Loucy (cell line): Measurements from ENCODE around the gene MCTP2.

Experiments used
- H2AFZ ChIP-seq: fragments of 200-600 bp; sonication (generic); 2 replicates; pipeline ENCODE4 v1.6.0; 2016; ENCODE audit warnings: antibody characterized with exemption, mild to moderate bottlenecking, low read length, moderate library complexity
- H3F3A ChIP-seq: fragments of 200-600 bp; 2 replicates; pipeline ENCODE4 v1.6.0; 2016; ENCODE audit warnings: antibody characterized with exemption, low read depth, mild to moderate bottlenecking
- H3K27me3 ChIP-seq: fragments of 200-600 bp; sonication (generic); 2 replicates; pipeline ENCODE4 v1.6.1; 2014; ENCODE audit warnings: low read length, mild to moderate bottlenecking; ENCODE audit not compliant: insufficient read depth, poor library complexity, severe bottlenecking
- H3K36me3 ChIP-seq: fragments of 200-600 bp; sonication (generic); 2 replicates; pipeline ENCODE4 v1.6.1; 2016; ENCODE audit warnings: low read length; ENCODE audit not compliant: insufficient read depth
- H3K4me1 ChIP-seq: fragments of 200-600 bp; sonication (generic); 2 replicates; pipeline ENCODE4 v1.5.1; 2014; ENCODE audit warnings: low read length, mild to moderate bottlenecking; ENCODE audit not compliant: insufficient read depth, poor library complexity, severe bottlenecking
- H3K4me2 ChIP-seq: fragments of 200-600 bp; sonication (generic); 2 replicates; pipeline ENCODE4 v1.6.0; 2014; ENCODE audit warnings: antibody characterized with exemption, low read length, low read depth, mild to moderate bottlenecking; ENCODE audit not compliant: poor library complexity, severe bottlenecking
- H3K4me3 ChIP-seq: fragments of 200-600 bp; sonication (generic); 2 replicates; pipeline ENCODE4 v1.5.1; 2014; ENCODE audit warnings: low read length, mild to moderate bottlenecking, mixed read lengths; ENCODE audit not compliant: poor library complexity, severe bottlenecking
- H3K79me2 ChIP-seq: fragments of 200-600 bp; sonication (generic); 2 replicates; pipeline ENCODE4 v1.6.1; 2014; ENCODE audit warnings: low read length; ENCODE audit not compliant: insufficient read depth
- H3K9ac ChIP-seq: fragments of 200-600 bp; sonication (generic); 2 replicates; pipeline ENCODE4 v1.6.0; 2014; ENCODE audit warnings: mild to moderate bottlenecking, low read depth, low read length, moderate library complexity; ENCODE audit not compliant: poor library complexity, severe bottlenecking
- H3K9me2 ChIP-seq: fragments of 200-600 bp; sonication (generic); replicated peaks from 2 replicates; pipeline ENCODE4 v1.6.1; 2016; ENCODE audit warnings: low read depth, low read length, mixed read lengths
- H3K9me3 ChIP-seq: fragments of 200-600 bp; sonication (generic); 2 replicates; pipeline ENCODE4 v1.6.1; 2014; ENCODE audit warnings: mild to moderate bottlenecking, antibody characterized with exemption, low read length, low read depth; ENCODE audit not compliant: insufficient read depth
- H4K20me1 ChIP-seq: fragments of 200-600 bp; sonication (generic); 2 replicates; pipeline ENCODE4 v1.6.0; 2014; ENCODE audit warnings: antibody characterized with exemption, low read length, mild to moderate bottlenecking; ENCODE audit not compliant: insufficient read depth, poor library complexity, severe bottlenecking
- EZH2phosphoT487 ChIP-seq: fragments of 200-600 bp; IDR thresholded peaks from 2 replicates; pipeline ENCODE4 v1.6.1; 2018; ENCODE audit warnings: antibody characterized with exemption, mild to moderate bottlenecking, moderate library complexity, borderline replicate concordance
- TF ChIP-seq, protein P1 (sequence below): fragments of 200-600 bp; sonication (generic); conservative IDR thresholded peaks from 2 replicates; pipeline ENCODE4 v1.5.1; 2014; ENCODE audit warnings: mild to moderate bottlenecking, antibody characterized with exemption, low read length

MCTP2 gene

GRCh38 chr15:94370936-94371285 is 139.6 kb downstream of the MCTP2 start:
- H3K9me3 ChIP-seq = no peaks in the 10 kb centered on the region
- no peaks in the 10 kb centered on the region for H3K79me2 ChIP-seq
- no peak overlapping the region for H3K4me2 ChIP-seq
- no peak overlapping the region for H3K9ac ChIP-seq
- TF ChIP-seq, protein P1, sequence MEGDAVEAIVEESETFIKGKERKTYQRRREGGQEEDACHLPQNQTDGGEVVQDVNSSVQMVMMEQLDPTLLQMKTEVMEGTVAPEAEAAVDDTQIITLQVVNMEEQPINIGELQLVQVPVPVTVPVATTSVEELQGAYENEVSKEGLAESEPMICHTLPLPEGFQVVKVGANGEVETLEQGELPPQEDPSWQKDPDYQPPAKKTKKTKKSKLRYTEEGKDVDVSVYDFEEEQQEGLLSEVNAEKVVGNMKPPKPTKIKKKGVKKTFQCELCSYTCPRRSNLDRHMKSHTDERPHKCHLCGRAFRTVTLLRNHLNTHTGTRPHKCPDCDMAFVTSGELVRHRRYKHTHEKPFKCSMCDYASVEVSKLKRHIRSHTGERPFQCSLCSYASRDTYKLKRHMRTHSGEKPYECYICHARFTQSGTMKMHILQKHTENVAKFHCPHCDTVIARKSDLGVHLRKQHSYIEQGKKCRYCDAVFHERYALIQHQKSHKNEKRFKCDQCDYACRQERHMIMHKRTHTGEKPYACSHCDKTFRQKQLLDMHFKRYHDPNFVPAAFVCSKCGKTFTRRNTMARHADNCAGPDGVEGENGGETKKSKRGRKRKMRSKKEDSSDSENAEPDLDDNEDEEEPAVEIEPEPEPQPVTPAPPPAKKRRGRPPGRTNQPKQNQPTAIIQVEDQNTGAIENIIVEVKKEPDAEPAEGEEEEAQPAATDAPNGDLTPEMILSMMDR = no peak
- TF ChIP-seq EZH2phosphoT487 = no peak
- peaks cover 98% of the 10 kb centered on the region for H3K36me3 ChIP-seq
- H3K27me3 ChIP-seq = no peaks in the 10 kb centered on the region
- H3K4me3 ChIP-seq = no peak overlapping the region
- 0 out of 2 replicates have a peak, but pooled peaks cover 3% of the 10 kb centered on the region for H3F3A ChIP-seq
- no peaks in the 10 kb centered on the region for H3K4me1 ChIP-seq
- no peak overlapping the region for H2AFZ ChIP-seq
- H3K9me2 ChIP-seq = no peaks in the 10 kb centered on the region
- H4K20me1 ChIP-seq = peaks cover 16% of the 10 kb centered on the region

DNA sequence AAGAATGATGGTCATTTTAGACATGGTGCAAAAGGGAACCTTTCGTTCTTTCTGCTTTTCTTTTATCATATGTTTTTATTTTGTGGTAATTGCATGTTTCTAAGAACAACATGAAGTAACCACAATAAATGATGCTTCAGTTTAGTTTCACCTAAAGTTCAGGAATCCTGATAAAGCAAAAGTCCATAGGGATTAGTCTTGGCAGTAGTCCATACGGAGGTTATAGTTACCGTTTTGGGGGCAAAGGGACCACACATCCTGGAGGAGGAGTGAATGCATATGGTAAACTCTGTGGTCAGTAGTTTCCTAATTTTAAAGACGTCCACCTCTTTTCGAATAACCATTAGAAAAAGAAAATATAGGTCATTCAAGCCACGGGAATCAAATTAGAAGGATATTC is 141.5 kb downstream of the MCTP2 start:
- no peak overlapping the region for H3K9ac ChIP-seq
- H3F3A ChIP-seq = 0 out of 2 replicates have a peak, but pooled peaks cover 3% of the 10 kb centered on the region
- H2AFZ ChIP-seq = no peak overlapping the region
- H3K4me2 ChIP-seq = no peak overlapping the region
- H3K79me2 ChIP-seq = no peaks in the 10 kb centered on the region
- no peaks in the 10 kb centered on the region for H3K27me3 ChIP-seq
- H3K4me1 ChIP-seq = no peaks in the 10 kb centered on the region
- TF ChIP-seq EZH2phosphoT487 = no peak
- TF ChIP-seq, protein P1 = no peak
- H3K9me2 ChIP-seq = no peaks in the 10 kb centered on the region
- no peak overlapping the region for H3K4me3 ChIP-seq
- peaks cover 3% of the 10 kb centered on the region for H4K20me1 ChIP-seq
- no peaks in the 10 kb centered on the region for H3K9me3 ChIP-seq
- H3K36me3 ChIP-seq = peaks cover 98% of the 10 kb centered on the region

DNA sequence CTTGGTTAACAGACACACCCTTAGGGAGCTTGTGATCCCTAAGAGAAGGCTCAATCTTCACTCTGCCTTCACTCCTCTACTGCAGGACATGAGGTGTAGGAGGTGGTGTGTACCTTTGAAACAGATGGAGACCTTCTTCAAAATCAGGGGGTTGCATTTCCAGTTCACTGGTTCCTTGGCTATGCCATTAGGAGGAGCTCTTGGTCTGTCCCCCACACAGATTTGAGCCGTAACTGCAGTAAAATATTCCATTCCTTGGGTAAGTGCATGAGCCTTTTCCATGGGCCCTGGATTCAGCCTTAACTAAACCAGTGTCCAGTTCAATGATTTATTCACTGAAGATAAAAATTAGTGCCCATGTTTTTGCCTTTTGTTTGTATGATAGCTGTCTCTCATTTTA is 144.6 kb downstream of the MCTP2 start:
- Histone ChIP-seq H4K20me1 (no peaks in the 10 kb centered on the region), H3K27me3 (no peaks in the 10 kb centered on the region), H3F3A (no peaks in the 10 kb centered on the region), H3K9me2 (no peaks in the 10 kb centered on the region), H3K79me2 (no peaks in the 10 kb centered on the region), H2AFZ (no peak overlapping the region), H3K4me3 (no peak overlapping the region), H3K9me3 (no peaks in the 10 kb centered on the region), H3K36me3 (peaks cover 94% of the 10 kb centered on the region), H3K4me1 (no peaks in the 10 kb centered on the region), H3K4me2 (no peak overlapping the region), H3K9ac (no peak overlapping the region)
- TF ChIP-seq, protein P1 = 0 out of 2 replicates have a peak, but pooled peaks have one; percentile 32
- no peak for TF ChIP-seq EZH2phosphoT487
